NCI-H524 treated with DMSO at 0.1 percent for 48 hours (cell line): ENCODE results near the gene ATP9A.
"Not testable (repeated sequence)": the region's sequence is repeated elsewhere in the genome, so short reads cannot be mapped to it uniquely, and the experiment has no call there.

ENCODE experiments used
- DNase-seq: peaks from one replicate; lab custom pipeline; 2025; lab: John Stamatoyannopoulos, UW

Gene ATP9A

DNA sequence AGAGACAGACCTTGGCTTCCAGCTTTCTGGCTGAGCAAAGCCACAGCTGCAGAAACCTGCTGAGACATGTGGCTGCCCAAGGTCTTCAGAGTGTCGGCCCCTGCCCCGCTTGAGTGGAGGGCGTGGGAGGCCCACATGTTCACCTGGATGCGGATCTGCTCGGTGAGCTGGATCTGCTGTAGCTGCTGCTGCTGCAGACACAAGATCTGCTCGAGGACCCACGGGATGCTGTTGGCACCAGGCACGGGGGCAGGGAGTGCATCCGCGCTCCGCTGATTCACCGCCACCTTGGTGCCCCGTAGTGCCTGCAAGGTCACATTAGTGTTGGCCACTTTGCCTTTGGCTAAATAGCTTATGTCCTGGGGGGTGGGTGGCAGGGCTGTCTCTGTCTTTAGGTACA is 23.4 kb upstream of the ATP9A start:
- DNase-seq: no peak

- DNase-seq: no peak
Measured at GRCh38 chr20:51790256-51790655, 22.1 kb upstream of the ATP9A start.

- DNase-seq: no peak
Measured at GRCh38 chr20:51789434-51789833, 21.2 kb upstream of the ATP9A start.

DNA sequence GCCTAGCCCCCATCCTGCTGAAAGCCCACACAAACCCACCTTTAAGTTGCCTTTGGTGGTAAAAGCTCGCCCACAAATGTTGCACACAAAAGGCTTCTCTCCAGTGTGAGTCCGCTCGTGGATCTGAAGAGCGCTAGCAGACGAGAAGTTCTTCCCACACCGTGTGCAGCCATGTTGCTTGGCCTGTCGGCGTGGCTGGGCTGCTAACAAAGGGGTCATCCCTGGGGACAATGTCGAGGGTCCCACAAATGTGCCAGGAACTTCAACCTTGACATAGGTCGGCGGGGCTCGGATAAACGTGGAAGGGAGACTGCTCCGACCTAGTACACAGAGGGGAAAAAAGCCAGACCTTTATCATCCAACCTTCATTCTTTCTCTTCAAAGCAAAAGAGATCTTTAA is 20.6 kb upstream of the ATP9A start:
- no peak for DNase-seq

- DNase-seq: no peak
Measured at GRCh38 chr20:51784299-51784698, 16.1 kb upstream of the ATP9A start.

DNA sequence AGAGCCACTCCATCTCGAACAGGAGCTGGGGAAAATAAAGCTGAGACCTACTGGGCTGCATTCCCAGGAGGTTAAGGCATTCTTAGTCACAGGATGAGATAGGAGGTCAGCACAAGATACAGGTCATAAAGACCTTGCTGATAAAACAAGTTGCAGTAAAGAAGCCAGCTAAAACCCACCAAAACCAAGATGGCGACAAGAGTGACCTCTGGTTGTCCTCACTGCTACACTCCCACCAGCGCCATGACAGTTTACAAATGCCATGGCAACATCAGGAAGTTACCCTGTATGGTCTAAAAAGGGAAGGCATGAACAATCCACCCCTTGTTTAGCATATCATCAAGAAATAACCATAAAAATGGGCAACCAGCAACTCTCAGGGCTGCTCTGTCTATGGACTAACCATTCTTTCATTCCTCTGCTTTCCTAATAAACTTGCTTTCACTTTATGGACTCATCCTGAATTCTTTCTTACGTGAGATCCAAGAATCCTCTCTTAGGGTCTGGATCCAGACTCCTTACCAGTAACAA is 10.1 kb upstream of the ATP9A start:
- DNase-seq: not testable (repeated sequence)

GRCh38 chr20:51775241-51775640 is 7.1 kb upstream of the ATP9A start:
- no peak for DNase-seq

- DNase-seq: no peak
Measured at GRCh38 chr20:51772236-51772635, 4.0 kb upstream of the ATP9A start.

DNA sequence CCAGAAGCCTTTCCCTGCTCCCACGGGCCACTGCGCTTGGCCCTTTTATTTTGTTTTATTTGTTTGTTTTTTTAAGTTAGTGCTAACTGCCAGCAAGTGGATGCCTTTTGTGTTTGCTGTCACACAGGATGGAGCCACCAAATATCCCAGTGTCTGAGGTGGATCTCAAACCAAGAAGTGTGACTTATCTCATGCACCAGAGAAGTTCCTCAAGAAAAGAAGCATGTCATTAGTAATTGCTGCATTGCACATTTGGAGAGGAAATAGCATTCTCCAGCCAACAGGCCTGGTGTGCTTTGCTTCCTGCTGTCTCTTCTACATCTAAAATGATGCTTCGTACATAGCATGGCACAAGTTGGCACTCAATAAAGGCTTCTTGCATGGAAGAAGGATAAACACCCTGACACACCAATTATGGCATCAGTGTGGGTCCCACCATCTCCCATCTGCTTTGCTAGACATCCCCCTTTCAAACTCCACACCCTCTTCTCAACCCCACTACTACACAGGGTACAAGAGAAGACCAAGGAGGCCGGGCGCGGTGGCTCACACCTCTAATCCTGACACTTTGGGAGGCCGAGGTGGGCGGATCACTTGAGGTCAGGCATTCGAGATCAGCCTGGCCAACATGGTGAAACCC is 1.9 kb upstream of the ATP9A start:
- no peak for DNase-seq

GRCh38 chr20:51768759-51769517 is 748 bp upstream of the ATP9A start:
- no peak for DNase-seq

DNA sequence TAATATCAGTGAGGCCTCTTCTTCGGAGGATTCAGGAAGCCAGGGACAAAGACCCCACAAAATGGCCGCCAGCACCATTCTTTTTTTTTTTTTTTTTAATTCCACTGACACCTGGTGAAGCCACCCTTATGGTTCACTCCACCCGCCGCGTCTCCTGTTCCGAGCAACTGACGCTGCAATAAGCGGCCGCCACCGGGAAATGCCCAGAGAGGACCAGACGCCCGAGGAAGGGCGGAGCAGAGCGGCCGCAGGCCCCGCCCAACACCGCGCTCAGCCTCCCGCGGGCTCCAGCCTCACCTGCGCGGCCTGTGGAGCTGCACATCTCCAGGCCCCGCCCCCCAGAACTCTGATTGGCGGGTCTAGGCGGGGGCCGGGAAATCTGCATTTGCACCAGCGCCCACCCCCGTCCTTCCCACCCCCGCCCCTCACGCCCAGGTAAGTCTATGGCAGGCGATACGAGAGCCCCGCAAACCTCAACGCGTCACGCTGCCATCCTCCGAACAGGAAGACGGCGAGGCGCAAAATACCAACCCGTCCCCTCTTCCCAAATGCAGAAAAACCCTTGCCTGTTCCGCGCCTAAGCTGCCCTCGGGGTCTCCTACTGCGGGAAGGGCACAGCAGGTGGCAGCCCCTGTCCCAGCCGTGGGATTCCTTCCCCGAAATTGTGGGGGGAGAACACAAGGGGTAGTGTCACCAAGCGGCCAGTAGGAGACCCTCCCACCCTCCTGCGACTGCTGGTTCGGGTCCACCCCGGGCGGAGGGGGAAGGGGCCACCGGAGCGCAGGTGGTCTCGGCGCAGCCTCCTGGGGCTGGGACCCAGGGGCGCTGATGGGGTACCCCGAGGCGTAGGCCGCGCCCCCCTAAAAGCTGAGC is 960 bp downstream of the ATP9A start:
- DNase-seq: peak; percentile 61

DNA sequence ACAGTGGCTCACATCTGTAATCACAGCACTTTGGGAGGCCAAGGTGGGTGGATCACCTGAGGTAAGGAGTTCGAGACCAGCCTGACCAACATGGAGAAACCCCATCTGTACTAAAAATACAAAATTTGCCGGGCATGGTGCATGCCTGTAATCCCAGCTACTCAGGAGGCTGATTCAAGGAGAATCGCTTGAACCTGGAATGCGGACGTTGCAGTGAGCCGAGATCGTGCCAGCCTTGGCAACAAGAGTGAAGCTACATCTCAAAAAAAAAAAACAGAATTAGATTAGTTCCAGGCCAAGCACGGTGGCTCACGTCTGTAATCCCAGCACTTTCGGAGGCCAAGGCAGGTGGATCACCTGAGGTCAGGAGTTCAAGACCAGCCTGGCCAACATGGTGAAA is 2.8 kb downstream of the ATP9A start:
- DNase-seq: not testable (repeated sequence)

- DNase-seq: no peak
Measured at GRCh38 chr20:51763965-51764602, 4.1 kb downstream of the ATP9A start.

GRCh38 chr20:51760905-51761546 is 7.2 kb downstream of the ATP9A start:
- DNase-seq: no peak

- no peak for DNase-seq
Measured at GRCh38 chr20:51759769-51760510, 8.2 kb downstream of the ATP9A start.

GRCh38 chr20:51758978-51759544 is 9.1 kb downstream of the ATP9A start:
- DNase-seq: no peak

DNA sequence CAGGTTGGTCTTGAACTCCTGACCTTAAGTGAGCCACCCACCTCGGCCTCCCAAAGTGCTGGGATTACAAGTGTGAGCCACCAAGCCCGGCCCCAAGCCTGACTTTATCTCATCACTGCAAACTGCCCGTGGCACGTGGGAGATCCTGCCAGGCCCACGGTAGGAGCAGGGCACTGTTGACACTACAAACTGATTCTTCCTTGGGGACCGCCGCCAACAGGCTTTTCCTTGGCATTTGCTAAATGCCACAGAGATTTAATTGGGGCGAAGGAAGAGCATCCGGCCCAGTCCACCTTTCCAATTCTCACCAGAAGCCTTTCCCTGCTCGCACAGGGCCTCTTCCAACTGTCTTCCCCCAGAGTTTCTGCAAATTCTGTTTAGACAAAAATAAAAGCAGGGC is 11.0 kb downstream of the ATP9A start:
- DNase-seq: no peak

- no peak for DNase-seq
Measured at GRCh38 chr20:51756653-51757052, 11.5 kb downstream of the ATP9A start.

DNA sequence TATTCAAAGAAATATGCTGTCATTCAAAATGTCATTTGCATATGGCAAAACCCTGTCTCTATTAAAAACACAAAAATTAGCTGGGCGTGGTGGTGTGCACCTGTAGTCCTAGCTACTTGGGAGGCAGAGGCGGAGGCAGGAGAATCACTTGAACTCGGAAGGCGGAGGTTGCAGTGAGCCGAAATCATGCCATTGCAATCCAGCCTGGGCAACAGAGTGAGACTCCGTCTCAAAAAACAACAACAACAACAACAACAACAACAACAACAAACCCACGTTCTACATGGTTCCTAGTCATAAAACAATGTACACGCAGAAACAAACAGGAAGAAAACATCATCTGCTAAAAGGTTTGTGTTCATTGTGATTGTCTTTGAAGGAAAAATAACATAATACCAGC is 15.0 kb downstream of the ATP9A start:
- not testable (repeated sequence) for DNase-seq

GRCh38 chr20:51752343-51752951 is 15.7 kb downstream of the ATP9A start:
- no peak for DNase-seq
